ENCODE measurements around the gene RSPO4. TPM values are rescaled to one million over a fixed set of nuclear protein-coding genes. Genes with fewer than 3 reads are reported as not detected.

Gene RSPO4
- total and polyA plus RNA-seq, 2 of the 8 experiments (the other 6 are each of a cell fraction or from before 2014, with no cell fraction given): 3.4 to 6.4 TPM

GRCh38 chr20:1001911-1002681 is at the start of gene RSPO4 (continued):
- TF ChIP-seq, protein P1, sequence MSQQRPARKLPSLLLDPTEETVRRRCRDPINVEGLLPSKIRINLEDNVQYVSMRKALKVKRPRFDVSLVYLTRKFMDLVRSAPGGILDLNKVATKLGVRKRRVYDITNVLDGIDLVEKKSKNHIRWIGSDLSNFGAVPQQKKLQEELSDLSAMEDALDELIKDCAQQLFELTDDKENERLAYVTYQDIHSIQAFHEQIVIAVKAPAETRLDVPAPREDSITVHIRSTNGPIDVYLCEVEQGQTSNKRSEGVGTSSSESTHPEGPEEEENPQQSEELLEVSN (IDR thresholded peaks at IDR 0.05): peak; percentile 97
- TF ChIP-seq CEBPB (IDR thresholded peaks at IDR 0.05; ENCODE audit: low read depth, low read length) (no peak), MAX (IDR thresholded peaks at IDR 0.05) (peak; percentile 95), SP4 (IDR thresholded peaks at IDR 0.05; ENCODE audit: low read length) (peak; percentile 39; the same call in 1 of the 2 replicates), ZNF274 (IDR thresholded peaks at IDR 0.05; ENCODE audit: borderline replicate concordance, extremely low read depth, low read length) (no peak), KDM4A (IDR thresholded peaks at IDR 0.05; ENCODE audit: low read depth, low read length, severe bottlenecking) (peak; percentile 93)
- TF ChIP-seq, protein P2, sequence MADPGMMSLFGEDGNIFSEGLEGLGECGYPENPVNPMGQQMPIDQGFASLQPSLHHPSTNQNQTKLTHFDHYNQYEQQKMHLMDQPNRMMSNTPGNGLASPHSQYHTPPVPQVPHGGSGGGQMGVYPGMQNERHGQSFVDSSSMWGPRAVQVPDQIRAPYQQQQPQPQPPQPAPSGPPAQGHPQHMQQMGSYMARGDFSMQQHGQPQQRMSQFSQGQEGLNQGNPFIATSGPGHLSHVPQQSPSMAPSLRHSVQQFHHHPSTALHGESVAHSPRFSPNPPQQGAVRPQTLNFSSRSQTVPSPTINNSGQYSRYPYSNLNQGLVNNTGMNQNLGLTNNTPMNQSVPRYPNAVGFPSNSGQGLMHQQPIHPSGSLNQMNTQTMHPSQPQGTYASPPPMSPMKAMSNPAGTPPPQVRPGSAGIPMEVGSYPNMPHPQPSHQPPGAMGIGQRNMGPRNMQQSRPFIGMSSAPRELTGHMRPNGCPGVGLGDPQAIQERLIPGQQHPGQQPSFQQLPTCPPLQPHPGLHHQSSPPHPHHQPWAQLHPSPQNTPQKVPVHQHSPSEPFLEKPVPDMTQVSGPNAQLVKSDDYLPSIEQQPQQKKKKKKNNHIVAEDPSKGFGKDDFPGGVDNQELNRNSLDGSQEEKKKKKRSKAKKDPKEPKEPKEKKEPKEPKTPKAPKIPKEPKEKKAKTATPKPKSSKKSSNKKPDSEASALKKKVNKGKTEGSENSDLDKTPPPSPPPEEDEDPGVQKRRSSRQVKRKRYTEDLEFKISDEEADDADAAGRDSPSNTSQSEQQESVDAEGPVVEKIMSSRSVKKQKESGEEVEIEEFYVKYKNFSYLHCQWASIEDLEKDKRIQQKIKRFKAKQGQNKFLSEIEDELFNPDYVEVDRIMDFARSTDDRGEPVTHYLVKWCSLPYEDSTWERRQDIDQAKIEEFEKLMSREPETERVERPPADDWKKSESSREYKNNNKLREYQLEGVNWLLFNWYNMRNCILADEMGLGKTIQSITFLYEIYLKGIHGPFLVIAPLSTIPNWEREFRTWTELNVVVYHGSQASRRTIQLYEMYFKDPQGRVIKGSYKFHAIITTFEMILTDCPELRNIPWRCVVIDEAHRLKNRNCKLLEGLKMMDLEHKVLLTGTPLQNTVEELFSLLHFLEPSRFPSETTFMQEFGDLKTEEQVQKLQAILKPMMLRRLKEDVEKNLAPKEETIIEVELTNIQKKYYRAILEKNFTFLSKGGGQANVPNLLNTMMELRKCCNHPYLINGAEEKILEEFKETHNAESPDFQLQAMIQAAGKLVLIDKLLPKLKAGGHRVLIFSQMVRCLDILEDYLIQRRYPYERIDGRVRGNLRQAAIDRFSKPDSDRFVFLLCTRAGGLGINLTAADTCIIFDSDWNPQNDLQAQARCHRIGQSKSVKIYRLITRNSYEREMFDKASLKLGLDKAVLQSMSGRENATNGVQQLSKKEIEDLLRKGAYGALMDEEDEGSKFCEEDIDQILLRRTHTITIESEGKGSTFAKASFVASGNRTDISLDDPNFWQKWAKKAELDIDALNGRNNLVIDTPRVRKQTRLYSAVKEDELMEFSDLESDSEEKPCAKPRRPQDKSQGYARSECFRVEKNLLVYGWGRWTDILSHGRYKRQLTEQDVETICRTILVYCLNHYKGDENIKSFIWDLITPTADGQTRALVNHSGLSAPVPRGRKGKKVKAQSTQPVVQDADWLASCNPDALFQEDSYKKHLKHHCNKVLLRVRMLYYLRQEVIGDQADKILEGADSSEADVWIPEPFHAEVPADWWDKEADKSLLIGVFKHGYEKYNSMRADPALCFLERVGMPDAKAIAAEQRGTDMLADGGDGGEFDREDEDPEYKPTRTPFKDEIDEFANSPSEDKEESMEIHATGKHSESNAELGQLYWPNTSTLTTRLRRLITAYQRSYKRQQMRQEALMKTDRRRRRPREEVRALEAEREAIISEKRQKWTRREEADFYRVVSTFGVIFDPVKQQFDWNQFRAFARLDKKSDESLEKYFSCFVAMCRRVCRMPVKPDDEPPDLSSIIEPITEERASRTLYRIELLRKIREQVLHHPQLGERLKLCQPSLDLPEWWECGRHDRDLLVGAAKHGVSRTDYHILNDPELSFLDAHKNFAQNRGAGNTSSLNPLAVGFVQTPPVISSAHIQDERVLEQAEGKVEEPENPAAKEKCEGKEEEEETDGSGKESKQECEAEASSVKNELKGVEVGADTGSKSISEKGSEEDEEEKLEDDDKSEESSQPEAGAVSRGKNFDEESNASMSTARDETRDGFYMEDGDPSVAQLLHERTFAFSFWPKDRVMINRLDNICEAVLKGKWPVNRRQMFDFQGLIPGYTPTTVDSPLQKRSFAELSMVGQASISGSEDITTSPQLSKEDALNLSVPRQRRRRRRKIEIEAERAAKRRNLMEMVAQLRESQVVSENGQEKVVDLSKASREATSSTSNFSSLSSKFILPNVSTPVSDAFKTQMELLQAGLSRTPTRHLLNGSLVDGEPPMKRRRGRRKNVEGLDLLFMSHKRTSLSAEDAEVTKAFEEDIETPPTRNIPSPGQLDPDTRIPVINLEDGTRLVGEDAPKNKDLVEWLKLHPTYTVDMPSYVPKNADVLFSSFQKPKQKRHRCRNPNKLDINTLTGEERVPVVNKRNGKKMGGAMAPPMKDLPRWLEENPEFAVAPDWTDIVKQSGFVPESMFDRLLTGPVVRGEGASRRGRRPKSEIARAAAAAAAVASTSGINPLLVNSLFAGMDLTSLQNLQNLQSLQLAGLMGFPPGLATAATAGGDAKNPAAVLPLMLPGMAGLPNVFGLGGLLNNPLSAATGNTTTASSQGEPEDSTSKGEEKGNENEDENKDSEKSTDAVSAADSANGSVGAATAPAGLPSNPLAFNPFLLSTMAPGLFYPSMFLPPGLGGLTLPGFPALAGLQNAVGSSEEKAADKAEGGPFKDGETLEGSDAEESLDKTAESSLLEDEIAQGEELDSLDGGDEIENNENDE (IDR thresholded peaks at IDR 0.05; ENCODE audit: insufficient replicate concordance, low read length): no peak

All from H1 (cell line).